ENCODE results near the gene DNAJC18.

GRCh38 chr5:139396691-139397090 is 42.6 kb downstream of the DNAJC18 start:
- TF ChIP-seq, protein P1, sequence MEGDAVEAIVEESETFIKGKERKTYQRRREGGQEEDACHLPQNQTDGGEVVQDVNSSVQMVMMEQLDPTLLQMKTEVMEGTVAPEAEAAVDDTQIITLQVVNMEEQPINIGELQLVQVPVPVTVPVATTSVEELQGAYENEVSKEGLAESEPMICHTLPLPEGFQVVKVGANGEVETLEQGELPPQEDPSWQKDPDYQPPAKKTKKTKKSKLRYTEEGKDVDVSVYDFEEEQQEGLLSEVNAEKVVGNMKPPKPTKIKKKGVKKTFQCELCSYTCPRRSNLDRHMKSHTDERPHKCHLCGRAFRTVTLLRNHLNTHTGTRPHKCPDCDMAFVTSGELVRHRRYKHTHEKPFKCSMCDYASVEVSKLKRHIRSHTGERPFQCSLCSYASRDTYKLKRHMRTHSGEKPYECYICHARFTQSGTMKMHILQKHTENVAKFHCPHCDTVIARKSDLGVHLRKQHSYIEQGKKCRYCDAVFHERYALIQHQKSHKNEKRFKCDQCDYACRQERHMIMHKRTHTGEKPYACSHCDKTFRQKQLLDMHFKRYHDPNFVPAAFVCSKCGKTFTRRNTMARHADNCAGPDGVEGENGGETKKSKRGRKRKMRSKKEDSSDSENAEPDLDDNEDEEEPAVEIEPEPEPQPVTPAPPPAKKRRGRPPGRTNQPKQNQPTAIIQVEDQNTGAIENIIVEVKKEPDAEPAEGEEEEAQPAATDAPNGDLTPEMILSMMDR (conservative IDR thresholded peaks at IDR 0.05; ENCODE audit: low read length): no peak
- TF ChIP-seq EZH2phosphoT487 (IDR thresholded peaks at IDR 0.05; ENCODE audit: borderline replicate concordance): no peak
